Spleen (tissue), 3 donors: ENCODE measurements around the gene MCTP1.

Experiments used
- POLR2A ChIP-seq, 3 donors: fragments of 450-650 bp; IDR thresholded peaks; one replicate each; pipeline ENCODE4 v1.5.1; 2017; ENCODE audit warnings: antibody characterized with exemption in 3 of 3, mild to moderate bottlenecking in 1 of 3
- POLR2AphosphoS5 ChIP-seq, 3 donors: sonication (generic); formaldehyde crosslinking; IDR thresholded peaks; one replicate each; pipeline ENCODE4 v1.5.1; 2017; ENCODE audit warnings: antibody characterized with exemption in 3 of 3

GRCh38 chr5:94847726-94848125, 437.2 kb downstream of the MCTP1 start:
- no peak for TF ChIP-seq POLR2AphosphoS5 (IDR thresholded peaks at IDR 0.05)
- no peak for TF ChIP-seq POLR2A (IDR thresholded peaks at IDR 0.05)
